GM19240 (cell line): ENCODE results near the gene IP6K2.
A peak's percentile ranks its signal among the peaks of the same experiment; 100 is the strongest.
"Not testable (repeated sequence)": the region's sequence is repeated elsewhere in the genome, so short reads cannot be mapped to it uniquely, and the experiment has no call there.

Experiments used
- DNase-seq: peaks from one replicate; pipeline ENCODE4 v3.0.0; 2011; ENCODE audit warnings: low spot score; ENCODE audit not compliant: insufficient read length

IP6K2 gene

DNA sequence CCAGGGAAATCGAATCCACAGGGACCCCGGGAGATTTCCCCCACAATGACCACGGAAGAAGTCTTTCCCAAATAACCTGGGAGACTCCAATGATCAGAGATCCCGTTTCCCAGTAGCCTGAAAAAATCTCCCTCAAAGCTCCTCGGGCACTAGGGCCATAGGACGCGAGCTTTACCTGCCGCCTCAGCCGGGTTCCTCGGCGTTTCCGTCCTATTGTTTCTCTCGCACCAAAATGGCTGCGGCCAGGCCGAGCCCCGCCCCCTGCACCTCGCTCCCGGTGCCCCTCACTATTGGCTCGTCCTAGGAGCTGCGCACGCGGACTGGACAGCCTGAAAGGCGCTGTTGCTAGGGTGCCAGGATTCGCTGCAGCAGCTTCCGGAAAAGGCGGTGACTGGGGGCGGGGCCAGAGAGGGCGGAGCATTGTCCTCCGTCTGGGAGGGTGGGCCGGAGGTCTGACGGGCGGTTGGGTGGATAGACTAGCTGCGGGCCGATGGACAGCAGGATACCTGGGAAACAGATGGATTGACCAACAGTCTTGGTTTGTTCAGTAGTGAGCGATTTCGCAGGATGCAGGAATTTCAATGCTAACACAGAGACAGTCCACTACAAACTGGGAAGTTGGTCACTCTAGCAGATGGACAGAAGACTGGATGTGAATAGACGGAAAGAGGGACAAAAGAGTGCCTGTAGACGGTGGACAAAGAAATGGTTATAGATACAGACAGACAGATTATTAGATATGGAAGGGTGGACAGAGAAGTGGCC lies at the start of gene IP6K2:
IP6K2 (minus strand) TSS at position 240 of the 765 bp plus-strand sequence. CDS start 21,930 bp downstream, outside the sequence.
- DNase-seq: peak; percentile 98

- no peak for DNase-seq
Measured at GRCh38 chr3:48765376-48765775, 48.4 kb upstream of the IP6K2 start.

DNA sequence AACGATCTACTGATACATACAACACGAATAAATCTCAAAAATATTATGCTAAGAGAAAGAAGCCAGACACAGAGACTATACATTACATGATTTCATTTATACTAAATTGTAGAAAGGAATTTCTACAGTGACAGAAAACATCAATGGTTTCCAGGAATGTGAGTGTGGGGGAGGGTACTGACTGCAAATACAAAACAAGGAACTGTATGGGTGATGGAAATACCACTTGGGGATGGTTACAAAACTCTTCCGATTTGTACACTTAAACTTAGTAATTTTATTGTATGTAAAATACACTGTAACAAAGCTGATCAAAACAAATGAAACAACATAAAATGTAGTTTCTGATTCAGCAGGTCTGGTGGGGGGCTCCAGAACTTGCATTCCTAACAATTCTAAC lies 45.8 kb upstream of the IP6K2 start:
- no peak for DNase-seq

DNA sequence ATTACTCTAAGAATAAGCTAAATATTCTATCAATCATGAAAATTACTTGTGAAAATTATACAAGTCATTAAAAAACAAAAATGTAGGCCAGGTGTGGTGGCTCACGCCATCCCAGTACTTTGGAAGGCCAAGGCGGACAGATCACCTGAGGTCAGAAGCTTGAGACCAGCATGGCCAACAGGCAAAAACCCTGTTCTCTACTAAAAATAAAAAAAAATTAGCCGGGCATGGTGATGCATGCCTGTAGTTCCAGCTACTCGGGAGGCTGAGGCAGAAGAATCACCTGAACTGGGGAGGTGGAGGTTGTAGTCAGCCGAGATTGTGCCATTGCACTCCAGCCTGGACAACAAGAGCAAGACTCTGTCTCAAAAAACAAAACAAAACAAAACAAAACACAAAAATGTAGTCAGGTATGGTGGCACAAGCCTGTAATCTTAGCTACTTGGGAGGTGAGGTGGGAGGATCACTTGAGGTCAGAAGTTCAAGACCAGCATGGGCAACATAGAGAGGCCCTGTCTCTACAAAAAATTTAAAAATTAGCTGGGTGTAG lies 43.0 kb upstream of the IP6K2 start:
- not testable (repeated sequence) for DNase-seq

GRCh38 chr3:48759531-48759930 lies 42.5 kb upstream of the IP6K2 start:
- DNase-seq: not testable (repeated sequence)

DNA sequence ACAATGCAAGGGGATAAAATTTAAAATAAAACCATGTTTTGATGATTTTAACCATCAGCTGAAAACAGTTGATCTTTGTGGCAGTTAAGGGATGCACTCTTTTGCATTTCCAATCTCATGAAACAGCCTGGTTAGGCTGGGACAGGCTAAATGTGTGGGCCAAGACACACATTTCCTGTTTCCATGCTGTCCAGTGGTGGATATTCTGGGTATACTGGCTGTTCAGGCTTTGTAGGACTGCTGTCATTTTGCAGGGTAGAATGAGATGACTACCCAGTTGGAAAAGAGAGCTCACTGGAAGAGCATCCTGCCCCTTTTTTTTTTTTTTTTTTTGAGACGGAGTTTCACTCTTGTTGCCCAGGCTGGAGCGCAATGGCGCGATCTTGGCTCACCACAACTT lies 42.0 kb upstream of the IP6K2 start:
- no peak for DNase-seq

- DNase-seq: no peak
Measured at GRCh38 chr3:48756640-48757039, 39.6 kb upstream of the IP6K2 start.

DNA sequence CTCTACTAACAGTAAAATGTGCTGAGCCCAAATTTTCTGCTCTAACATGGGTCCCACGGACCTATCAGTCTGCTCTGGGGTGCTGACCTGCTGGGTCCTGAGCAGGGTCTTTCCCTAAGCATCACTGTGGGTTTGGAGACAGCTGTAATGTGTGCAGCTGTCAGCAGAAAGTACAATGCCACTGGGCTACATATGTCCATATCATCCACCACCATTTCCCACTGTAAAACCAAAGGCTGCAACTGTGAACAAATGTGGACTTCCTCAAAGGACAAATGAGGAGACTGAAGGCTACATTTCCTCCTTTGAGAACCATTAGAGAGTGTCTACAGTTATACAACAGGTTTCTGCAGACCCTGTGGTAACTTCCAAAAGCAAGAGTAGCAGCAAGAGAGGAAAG lies 33.8 kb upstream of the IP6K2 start:
- DNase-seq: no peak

- no peak for DNase-seq
Measured at GRCh38 chr3:48748754-48749153, 31.7 kb upstream of the IP6K2 start.

DNA sequence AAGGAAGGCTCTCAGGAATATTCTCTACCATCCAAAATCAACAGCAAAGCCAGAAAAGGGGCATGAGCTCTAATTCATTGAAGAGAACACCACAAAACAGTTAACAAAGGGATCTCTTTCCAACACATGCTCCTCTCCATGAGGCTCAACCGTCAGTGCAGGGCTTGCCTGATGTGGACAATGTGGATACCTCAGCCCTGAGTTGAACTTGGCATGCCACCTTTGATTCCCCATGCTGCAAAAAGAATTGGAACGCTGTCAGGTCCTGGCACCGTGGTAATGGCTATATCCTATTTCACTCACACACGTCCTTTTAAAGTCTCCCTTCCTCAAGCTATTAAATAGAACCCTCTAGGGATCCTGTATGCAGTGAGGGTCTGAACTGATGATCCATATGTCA lies 30.7 kb upstream of the IP6K2 start:
- no peak for DNase-seq

GRCh38 chr3:48747015-48747615 lies 30.1 kb upstream of the IP6K2 start:
- DNase-seq: no peak

- DNase-seq: no peak
Measured at GRCh38 chr3:48743773-48744172, 26.8 kb upstream of the IP6K2 start.

DNA sequence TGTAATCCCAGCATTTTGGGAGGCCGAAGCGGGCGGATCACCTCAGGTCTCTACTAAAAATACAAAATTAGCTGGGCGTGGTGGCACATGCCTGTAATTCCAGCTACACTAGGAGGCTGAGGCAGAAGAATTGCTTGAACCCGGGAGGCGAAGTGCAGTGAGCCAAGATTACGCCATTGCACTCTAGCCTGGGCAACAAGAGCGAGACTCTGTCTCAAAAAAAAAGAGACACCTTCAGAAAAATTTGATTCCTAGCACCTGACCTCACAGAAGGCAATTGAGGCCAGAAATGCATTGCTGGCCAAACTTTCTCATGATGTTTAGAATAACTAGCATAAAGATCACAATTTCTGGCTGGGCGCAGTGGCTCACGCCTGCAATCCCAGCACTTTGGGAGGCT lies 24.2 kb upstream of the IP6K2 start:
- DNase-seq: not testable (repeated sequence)

- DNase-seq: peak; percentile 88
Measured at GRCh38 chr3:48739955-48740823, 23.2 kb upstream of the IP6K2 start.

- no peak for DNase-seq
Measured at GRCh38 chr3:48739617-48739954, 22.6 kb upstream of the IP6K2 start.

GRCh38 chr3:48738926-48739616 lies 22.1 kb upstream of the IP6K2 start:
- DNase-seq: no peak

DNA sequence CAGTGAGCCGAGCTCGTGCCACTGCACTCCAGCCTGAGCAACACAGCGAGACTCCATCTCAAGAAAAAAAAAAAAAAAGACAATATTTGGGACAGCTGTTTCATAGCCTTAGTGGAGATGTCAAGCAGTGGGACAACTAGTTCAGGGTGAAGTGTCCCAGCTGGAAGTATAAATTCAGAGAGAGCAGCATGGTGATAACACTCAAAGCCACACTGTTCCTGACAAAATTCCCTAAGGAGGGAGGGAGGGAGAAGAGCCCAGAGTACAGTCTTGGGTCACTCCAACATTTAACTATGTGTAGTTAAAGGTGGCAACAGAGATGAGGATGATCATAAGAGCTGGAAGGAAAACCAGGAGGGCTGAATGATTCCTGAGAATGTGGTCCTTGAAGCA lies 21.1 kb upstream of the IP6K2 start:
- DNase-seq: no peak

DNA sequence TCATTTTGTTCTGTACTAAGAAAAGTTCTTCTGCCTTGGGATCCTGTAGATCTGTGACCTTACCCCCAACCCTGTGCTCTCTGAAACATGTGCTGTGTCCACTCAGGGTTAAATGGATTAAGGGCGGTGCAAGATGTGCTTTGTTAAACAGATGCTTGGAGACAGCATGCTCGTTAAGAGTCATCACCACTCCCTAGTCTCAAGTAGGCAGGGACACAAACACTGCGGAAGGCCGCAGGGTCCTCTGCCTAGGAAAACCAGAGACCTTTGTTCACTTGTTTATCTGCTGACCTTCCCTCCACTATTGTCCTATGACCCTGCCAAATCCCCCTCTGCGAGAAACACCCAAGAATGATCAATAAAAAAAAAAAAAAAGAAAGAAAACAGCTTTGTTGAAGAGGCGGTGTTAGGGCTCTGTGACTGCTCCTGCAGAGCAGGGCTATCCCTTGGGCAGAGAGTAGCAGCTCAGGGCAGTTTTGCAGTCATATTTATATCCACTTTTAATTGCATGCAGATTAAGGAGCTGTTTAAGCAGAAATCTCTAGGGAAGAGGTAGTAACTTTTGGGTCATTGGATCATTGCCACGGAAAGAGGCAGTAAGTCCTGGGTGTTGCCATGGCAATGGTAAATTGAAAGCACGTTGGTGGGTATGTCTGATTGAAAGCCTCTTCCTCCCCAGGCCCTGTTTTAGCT lies 18.2 kb upstream of the IP6K2 start:
- DNase-seq: not testable (repeated sequence)

- DNase-seq: not testable (repeated sequence)
Measured at GRCh38 chr3:48734541-48734940, 17.5 kb upstream of the IP6K2 start.

DNA sequence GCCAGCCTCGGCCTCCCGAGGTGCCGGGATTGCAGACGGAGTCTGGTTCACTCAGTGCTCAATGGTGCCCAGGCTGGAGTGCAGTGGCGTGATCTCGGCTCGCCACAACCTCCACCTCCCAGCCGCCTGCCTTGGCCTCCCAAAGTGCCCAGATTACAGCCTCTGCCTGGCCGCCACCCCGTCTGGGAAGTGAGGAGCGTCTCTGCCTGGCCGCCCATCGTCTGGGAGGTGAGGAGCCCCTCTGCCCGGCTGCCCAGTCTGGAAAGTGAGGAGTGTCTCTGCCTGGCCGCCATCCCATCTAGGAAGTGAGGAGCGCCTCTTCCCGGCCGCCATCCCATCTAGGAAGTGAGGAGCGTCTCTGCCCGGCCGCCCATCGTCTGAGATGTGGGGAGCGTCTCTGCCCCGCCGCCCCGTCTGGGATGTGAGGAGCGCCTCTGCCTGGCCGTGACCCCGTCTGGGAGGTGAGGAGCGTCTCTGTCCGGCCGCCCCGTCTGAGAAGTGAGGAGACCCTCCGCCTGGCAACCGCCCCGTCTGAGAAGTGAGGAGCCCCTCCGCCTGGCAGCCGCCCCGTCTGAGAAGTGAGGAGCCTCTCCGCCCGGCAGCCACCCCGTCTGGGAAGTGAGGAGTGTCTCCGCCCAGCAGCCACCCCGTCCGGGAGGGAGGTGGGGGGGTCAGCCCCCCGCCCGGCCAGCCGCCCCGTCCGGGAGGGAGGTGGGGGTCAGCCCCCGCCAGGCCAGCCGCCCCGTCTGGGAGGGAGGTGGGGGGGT lies 16.9 kb upstream of the IP6K2 start:
- DNase-seq: not testable (repeated sequence)
